Measurements from ENCODE around the gene ZNF540. TPM values are rescaled to one million over a fixed set of nuclear protein-coding genes. Genes with fewer than 3 reads are reported as not detected.

Gene ZNF540
- total RNA-seq, 4 donors from 2014 or later, result 0.44 to 2.5 (median 0.82) TPM

DNA sequence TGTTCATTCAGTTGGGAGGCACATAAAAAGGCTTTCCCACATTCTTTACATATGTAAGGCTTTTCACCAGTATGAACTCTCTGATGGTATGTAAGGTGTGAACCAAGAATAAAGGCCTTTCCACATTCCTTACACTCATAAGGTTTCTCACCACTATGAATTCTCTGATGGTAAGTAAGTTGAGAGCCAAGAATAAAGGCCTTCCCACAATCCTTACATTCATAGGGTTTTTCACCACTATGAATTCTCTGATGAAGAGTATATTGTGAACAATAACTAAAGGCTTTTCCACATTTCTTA lies 29.4 kb upstream of the ZNF540 start:
- H3K27ac ChIP-seq, result no peak overlapping the region
- peaks cover 0 to 93% (median 8%) of the 10 kb centered on the region in 3 donors for H3K36me3 ChIP-seq
- intact Hi-C loops (cut with DNase I), result no loop called here
- no peaks in the 10 kb centered on the region for H3K4me1 ChIP-seq
- no peaks in the 10 kb centered on the region for H3K27me3 ChIP-seq
- peaks cover 0 to 24% (median 0%) of the 10 kb centered on the region in 3 donors for H3K9me3 ChIP-seq
- TF ChIP-seq POLR2A (IDR thresholded peaks at IDR 0.05), result no peak
- TF ChIP-seq, protein P1, sequence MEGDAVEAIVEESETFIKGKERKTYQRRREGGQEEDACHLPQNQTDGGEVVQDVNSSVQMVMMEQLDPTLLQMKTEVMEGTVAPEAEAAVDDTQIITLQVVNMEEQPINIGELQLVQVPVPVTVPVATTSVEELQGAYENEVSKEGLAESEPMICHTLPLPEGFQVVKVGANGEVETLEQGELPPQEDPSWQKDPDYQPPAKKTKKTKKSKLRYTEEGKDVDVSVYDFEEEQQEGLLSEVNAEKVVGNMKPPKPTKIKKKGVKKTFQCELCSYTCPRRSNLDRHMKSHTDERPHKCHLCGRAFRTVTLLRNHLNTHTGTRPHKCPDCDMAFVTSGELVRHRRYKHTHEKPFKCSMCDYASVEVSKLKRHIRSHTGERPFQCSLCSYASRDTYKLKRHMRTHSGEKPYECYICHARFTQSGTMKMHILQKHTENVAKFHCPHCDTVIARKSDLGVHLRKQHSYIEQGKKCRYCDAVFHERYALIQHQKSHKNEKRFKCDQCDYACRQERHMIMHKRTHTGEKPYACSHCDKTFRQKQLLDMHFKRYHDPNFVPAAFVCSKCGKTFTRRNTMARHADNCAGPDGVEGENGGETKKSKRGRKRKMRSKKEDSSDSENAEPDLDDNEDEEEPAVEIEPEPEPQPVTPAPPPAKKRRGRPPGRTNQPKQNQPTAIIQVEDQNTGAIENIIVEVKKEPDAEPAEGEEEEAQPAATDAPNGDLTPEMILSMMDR (IDR thresholded peaks at IDR 0.05), result no peak
- peak overlapping the region in 1 of 4 donors; percentile 3 for H3K4me3 ChIP-seq
- no peak for DNase-seq

DNA sequence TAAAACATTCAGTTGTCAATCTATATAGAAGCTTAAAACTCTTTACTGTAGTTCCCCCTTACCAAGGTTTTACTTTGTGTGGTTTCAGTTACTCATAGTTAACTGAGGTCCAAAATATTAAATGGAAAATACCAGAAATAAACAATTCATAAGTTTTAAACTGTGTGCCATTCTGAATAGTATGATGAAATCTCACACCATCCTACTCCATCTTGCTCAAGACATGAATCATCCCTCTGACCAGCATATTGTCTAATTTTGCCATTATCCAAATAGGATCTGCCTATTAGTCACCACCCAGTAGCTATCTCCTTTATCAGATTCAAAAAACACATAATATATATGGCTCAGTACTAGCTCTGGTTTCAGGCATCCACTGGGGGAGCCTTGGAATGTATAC lies 22.5 kb upstream of the ZNF540 start:
- no peak overlapping the region for H3K27ac ChIP-seq
- no peaks in the 10 kb centered on the region for H3K4me1 ChIP-seq
- intact Hi-C loops (cut with DNase I), result no loop called here
- TF ChIP-seq, protein P1 (IDR thresholded peaks at IDR 0.05), result no peak
- no peak for TF ChIP-seq POLR2A (IDR thresholded peaks at IDR 0.05)
- H3K4me3 ChIP-seq, result no peak overlapping the region
- no peaks in the 10 kb centered on the region for H3K27me3 ChIP-seq
- peaks cover under 1 to 10% (median 7%) of the 10 kb centered on the region in 3 donors for H3K9me3 ChIP-seq
- DNase-seq, result no peak
- H3K36me3 ChIP-seq, result peaks cover 0 to 56% (median 7%) of the 10 kb centered on the region in 3 donors

DNA sequence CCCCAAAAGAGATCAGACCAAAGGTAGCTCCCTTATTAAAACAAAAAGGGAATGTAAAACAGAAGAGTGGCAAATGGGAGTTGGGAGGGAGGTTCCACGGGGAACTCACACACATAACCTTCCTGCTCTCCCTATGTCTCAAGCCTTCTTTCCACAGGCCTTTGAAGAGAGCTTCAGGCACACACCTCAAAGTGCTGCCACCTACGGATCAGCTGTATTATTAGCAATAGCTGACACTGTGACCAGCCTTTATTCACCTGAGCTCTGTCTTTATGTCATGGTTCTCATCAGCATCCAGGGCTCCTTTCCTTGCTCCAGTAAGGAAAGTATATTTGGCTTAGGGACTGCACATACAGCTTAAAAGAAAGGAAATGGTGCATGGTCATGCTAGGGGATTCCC lies 11.3 kb upstream of the ZNF540 start:
- peaks cover 0 to 94% (median 64%) of the 10 kb centered on the region in 3 donors for H3K9me3 ChIP-seq
- no peak for TF ChIP-seq POLR2A (IDR thresholded peaks at IDR 0.05)
- TF ChIP-seq, protein P1 (IDR thresholded peaks at IDR 0.05), result no peak
- 75 to 78% methylated on average over 2 of the region's 2 CpGs for WGBS, 2 donors
- H3K27ac ChIP-seq, result no peak overlapping the region
- H3K4me1 ChIP-seq, result no peaks in the 10 kb centered on the region
- no peaks in the 10 kb centered on the region for H3K27me3 ChIP-seq
- H3K36me3 ChIP-seq, result peaks cover 18 to 97% (median 21%) of the 10 kb centered on the region in 3 donors
- intact Hi-C loops (cut with DNase I), result no loop called here
- DNase-seq, result no peak
- no peak overlapping the region for H3K4me3 ChIP-seq

DNA sequence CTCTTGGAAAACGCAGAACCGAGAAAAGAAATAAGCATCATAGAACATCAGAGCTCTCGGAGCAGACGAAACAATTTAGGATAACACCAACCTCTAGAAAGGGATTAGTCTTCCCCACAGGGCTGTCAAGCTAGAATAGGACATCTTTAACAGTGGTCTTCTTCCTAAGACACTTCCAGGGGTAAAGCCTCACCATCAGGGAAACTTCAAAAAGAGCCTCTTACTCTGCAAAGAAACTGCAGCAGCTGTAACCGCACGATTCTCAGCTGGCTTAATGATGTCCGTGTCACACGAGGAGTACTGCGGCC lies 726 bp upstream of the ZNF540 start:
- peak overlapping the region; percentile 65 to 79 (median 74) for H3K4me3 ChIP-seq
- intact Hi-C loops (cut with DNase I), result no loop called here
- H3K9me3 ChIP-seq, result peaks cover 0 to 25% (median 0%) of the 10 kb centered on the region in 3 donors
- no peaks in the 10 kb centered on the region for H3K27me3 ChIP-seq
- DNase-seq, result no peak
- WGBS, 2 donors, result 3 to 6% methylated on average over 7 to 8 of the region's 9 CpGs
- peak overlapping the region; percentile 88 to 97 (median 95) for H3K27ac ChIP-seq
- peaks cover 6 to 25% (median 8%) of the 10 kb centered on the region in 3 donors for H3K4me1 ChIP-seq
- H3K36me3 ChIP-seq, result peaks cover 0 to 29% (median 0%) of the 10 kb centered on the region in 3 donors
- TF ChIP-seq, protein P1 (IDR thresholded peaks at IDR 0.05), result no peak
- TF ChIP-seq POLR2A (IDR thresholded peaks at IDR 0.05), result no peak

DNA sequence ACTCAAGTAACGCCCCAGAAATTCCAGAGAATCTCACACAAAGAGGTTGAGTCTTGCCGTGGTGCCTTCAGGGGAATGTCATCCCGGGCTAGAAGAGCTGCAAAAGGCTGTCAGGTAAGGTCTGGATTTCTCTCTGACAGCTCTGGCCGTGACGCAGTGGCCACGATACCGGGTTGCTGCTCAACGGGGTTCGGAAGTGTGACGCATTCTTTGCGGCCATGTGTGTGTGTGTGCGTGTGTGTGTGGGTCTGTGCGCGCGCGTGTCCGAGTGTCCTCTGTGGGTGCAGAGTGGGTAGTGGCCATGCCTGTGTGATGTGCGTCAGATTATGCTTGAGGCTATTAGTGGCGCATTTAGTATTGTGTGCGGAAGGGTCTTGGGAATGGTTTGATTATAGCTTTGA lies 306 bp downstream of the ZNF540 start:
- no peak for TF ChIP-seq POLR2A (IDR thresholded peaks at IDR 0.05)
- TF ChIP-seq, protein P1 (IDR thresholded peaks at IDR 0.05), result no peak
- peak overlapping the region; percentile 88 to 97 (median 95) for H3K27ac ChIP-seq
- 0 to 2% methylated on average over 11 to 17 of the region's 20 CpGs for WGBS, 2 donors
- peak overlapping the region; percentile 65 to 79 (median 74) for H3K4me3 ChIP-seq
- H3K27me3 ChIP-seq, result no peaks in the 10 kb centered on the region
- peak; percentile 3 for DNase-seq
- H3K4me1 ChIP-seq, result peaks cover 6 to 25% (median 8%) of the 10 kb centered on the region in 3 donors
- intact Hi-C loops (cut with DNase I), result no loop called here
- H3K9me3 ChIP-seq, result peaks cover 0 to 21% (median 0%) of the 10 kb centered on the region in 3 donors
- peaks cover 0 to 37% (median 0%) of the 10 kb centered on the region in 3 donors for H3K36me3 ChIP-seq

Data from esophagus squamous epithelium (tissue), 5 donors.